ENCODE measurements around the gene INSL3. TPM values are rescaled to one million over a fixed set of nuclear protein-coding genes. Genes with fewer than 3 reads are reported as not detected.

INSL3 gene
- total RNA-seq, 1 donor from 2014 or later: not detected

GRCh38 chr19:17835182-17836006 is 14.1 kb upstream of the INSL3 start:
- no peak for DNase-seq (ENCODE audit: low read depth)
- Histone ChIP-seq H3K4me3 (ENCODE audit: low read depth, low read length) (no peak overlapping the region), H3K27me3 (ENCODE audit: control insufficient read depth, insufficient read depth, low read length) (peaks cover 17% of the 10 kb centered on the region), H3K36me3 (ENCODE audit: control insufficient read depth, insufficient read depth, low read length) (no peaks in the 10 kb centered on the region)
- TF ChIP-seq CTCF (IDR thresholded peaks at IDR 0.05; ENCODE audit: insufficient read depth, low read length, poor library complexity, severe bottlenecking): no peak

GRCh38 chr19:17834350-17835181 is 13.2 kb upstream of the INSL3 start:
- no peaks in the 10 kb centered on the region for H3K36me3 ChIP-seq (ENCODE audit: control insufficient read depth, insufficient read depth, low read length)
- TF ChIP-seq CTCF (IDR thresholded peaks at IDR 0.05; ENCODE audit: insufficient read depth, low read length, poor library complexity, severe bottlenecking): peak; percentile 9
- no peak for DNase-seq (ENCODE audit: low read depth)
- no peak overlapping the region for H3K4me3 ChIP-seq (ENCODE audit: low read depth, low read length)
- peaks cover 17% of the 10 kb centered on the region for H3K27me3 ChIP-seq (ENCODE audit: control insufficient read depth, insufficient read depth, low read length)

GRCh38 chr19:17832443-17833208 is 11.3 kb upstream of the INSL3 start:
- TF ChIP-seq CTCF (IDR thresholded peaks at IDR 0.05; ENCODE audit: insufficient read depth, low read length, poor library complexity, severe bottlenecking): no peak
- Histone ChIP-seq H3K27me3 (ENCODE audit: control insufficient read depth, insufficient read depth, low read length) (peaks cover 13% of the 10 kb centered on the region), H3K36me3 (ENCODE audit: control insufficient read depth, insufficient read depth, low read length) (no peaks in the 10 kb centered on the region), H3K4me3 (ENCODE audit: low read depth, low read length) (no peak overlapping the region)
- DNase-seq (ENCODE audit: low read depth): no peak

GRCh38 chr19:17831419-17831888 is 10.1 kb upstream of the INSL3 start:
- TF ChIP-seq CTCF (IDR thresholded peaks at IDR 0.05; ENCODE audit: insufficient read depth, low read length, poor library complexity, severe bottlenecking): no peak

GRCh38 chr19:17830567-17831418 is 9.5 kb upstream of the INSL3 start:
- peak; percentile 53 for DNase-seq (ENCODE audit: low read depth)
- H3K36me3 ChIP-seq (ENCODE audit: control insufficient read depth, insufficient read depth, low read length): no peaks in the 10 kb centered on the region
- TF ChIP-seq CTCF (IDR thresholded peaks at IDR 0.05; ENCODE audit: insufficient read depth, low read length, poor library complexity, severe bottlenecking): no peak
- peaks cover 11% of the 10 kb centered on the region for H3K27me3 ChIP-seq (ENCODE audit: control insufficient read depth, insufficient read depth, low read length)
- peak overlapping the region; percentile 53 for H3K4me3 ChIP-seq (ENCODE audit: low read depth, low read length)

More at GRCh38 chr19:17831419-17831888, 10.1 kb upstream of the INSL3 start:
- no peak for DNase-seq (ENCODE audit: low read depth)
- H3K36me3 ChIP-seq (ENCODE audit: control insufficient read depth, insufficient read depth, low read length): no peaks in the 10 kb centered on the region
- peak overlapping the region; percentile 38 for H3K4me3 ChIP-seq (ENCODE audit: low read depth, low read length)
- H3K27me3 ChIP-seq (ENCODE audit: control insufficient read depth, insufficient read depth, low read length): peaks cover 13% of the 10 kb centered on the region
